B cell (primary cell): Measurements from ENCODE around the gene PALM. TPM values are rescaled to one million over a fixed set of nuclear protein-coding genes. Genes with fewer than 3 reads are reported as not detected.

ENCODE experiments used
- ATAC-seq: fragments of 200-7000 bp; cut with Tn5 transposase; one replicate; pipeline ENCODE4 v1.10.0; 2021; ENCODE audit warnings: low read depth, mild to moderate bottlenecking, moderate number of reproducible peaks, moderate library complexity
- CTCF ChIA-PET: fragments of 350-600 bp; sonication (Branson Sonifier 250); formaldehyde crosslinking; loops from one replicate; lab custom pipeline; 2021; ENCODE audit warnings: antibody characterized with exemption, inconsistent platforms; lab: Charles Lee
- POLR2A ChIA-PET: fragments of 350-600 bp; sonication (Branson Sonifier 250); formaldehyde crosslinking; loops from one replicate; lab custom pipeline; 2021; ENCODE audit warnings: antibody characterized with exemption; lab: Charles Lee
- DNase-seq: peaks from one replicate; pipeline ENCODE4 v3.0.0; 2013
- H2AFZ ChIP-seq: 2 replicates; pipeline ENCODE4 v1.6.1; 2012; ENCODE audit warnings: mild to moderate bottlenecking, low read depth, low read length; ENCODE audit not compliant: insufficient read depth, poor library complexity, severe bottlenecking
- H3K27ac ChIP-seq, 2 donors: 1 replicate in 1 of 2; 2 replicates in 1 of 2; pipeline ENCODE4 v1.5.1; 2012 to 2013; ENCODE audit warnings: low read length in 2 of 2, mild to moderate bottlenecking in 2 of 2, moderate library complexity in 1 of 2
- H3K27me3 ChIP-seq, 4 experiments: fragments of 200-600 bp in 1 of 4; sonication (generic) in 1 of 4; replicated peaks in 1 of 4; 1 replicate in 2 of 4; 2 replicates in 2 of 4; pipeline versions ENCODE4 v1.6.1 to v1.7.0; 2013 to 2016; ENCODE audit warnings: low read length in 3 of 4, mild to moderate bottlenecking in 2 of 4, mixed read lengths in 1 of 4, moderate library complexity in 1 of 4; ENCODE audit not compliant: insufficient read depth in 4 of 4, control insufficient read depth in 3 of 4; ENCODE audit errors: control extremely low read depth in 1 of 4
- H3K36me3 ChIP-seq, 2 experiments: replicated peaks in 1 of 2; 1 replicate in 1 of 2; 2 replicates in 1 of 2; pipeline versions ENCODE4 v1.6.1 to v1.7.1; 2013; ENCODE audit warnings: low read length in 1 of 2; ENCODE audit not compliant: insufficient read depth in 2 of 2, control insufficient read depth in 1 of 2; ENCODE audit errors: control extremely low read depth in 1 of 2, extremely low read depth in 1 of 2
- H3K4me1 ChIP-seq, 2 donors: fragments of 200-600 bp in 1 of 2; sonication (generic) in 1 of 2; 1 replicate in 1 of 2; 2 replicates in 1 of 2; pipeline versions ENCODE4 v1.5.1 to v1.6.1; 2013 to 2017; ENCODE audit warnings: low read length in 2 of 2; ENCODE audit not compliant: control insufficient read depth in 2 of 2, insufficient read depth in 2 of 2
- H3K4me2 ChIP-seq: replicated peaks from 2 replicates; pipeline ENCODE3; 2012; ENCODE audit warnings: mild to moderate bottlenecking, low read depth, low read length; ENCODE audit not compliant: poor library complexity, severe bottlenecking
- H3K4me3 ChIP-seq, 5 experiments: fragments of 200-600 bp in 1 of 5; sonication (generic) in 1 of 5; 1 replicate in 3 of 5; 2 replicates in 2 of 5; pipeline versions ENCODE4 v1.5.1 to v1.7.0; 2011 to 2016; ENCODE audit warnings: low read length in 4 of 5, mild to moderate bottlenecking in 4 of 5, low read depth in 2 of 5, control low read depth in 1 of 5, moderate library complexity in 1 of 5; ENCODE audit not compliant: insufficient read depth in 1 of 5; ENCODE audit errors: control extremely low read depth in 1 of 5, extremely low read depth in 1 of 5
- H3K79me2 ChIP-seq: fragments of 200-600 bp; sonication (generic); one replicate; pipeline ENCODE4 v1.6.0; 2016; ENCODE audit warnings: low read length; ENCODE audit not compliant: control insufficient read depth, insufficient read depth
- H3K9ac ChIP-seq: fragments of 200-600 bp; sonication (generic); 2 replicates; pipeline ENCODE4 v1.6.1; 2017; ENCODE audit warnings: mild to moderate bottlenecking, low read length, moderate library complexity
- H3K9me3 ChIP-seq, 3 donors: one replicate each; pipeline versions ENCODE4 v1.6.1 to v1.7.1; 2013; ENCODE audit warnings: low read length in 2 of 3; ENCODE audit not compliant: control insufficient read depth in 2 of 3, insufficient read depth in 1 of 3; ENCODE audit errors: control extremely low read depth in 1 of 3
- H4K20me1 ChIP-seq: 2 replicates; pipeline ENCODE4 v1.6.0; 2012; ENCODE audit warnings: mild to moderate bottlenecking, low read length; ENCODE audit not compliant: insufficient read depth, control insufficient read depth, poor library complexity, severe bottlenecking
- H3K27ac Mint-ChIP-seq: one replicate; pipeline ENCODE4 v1.8.0; 2021; ENCODE audit warnings: mixed read lengths
- H3K27me3 Mint-ChIP-seq: one replicate; pipeline ENCODE4 v1.8.0; 2021; ENCODE audit warnings: mixed read lengths
- H3K4me1 Mint-ChIP-seq: one replicate; pipeline ENCODE4 v1.8.0; 2021; ENCODE audit warnings: mixed read lengths
- H3K4me3 Mint-ChIP-seq: one replicate; pipeline ENCODE4 v1.8.0; 2021; ENCODE audit warnings: mixed read lengths
- H3K9me3 Mint-ChIP-seq: one replicate; pipeline ENCODE4 v1.8.0; 2022; ENCODE audit warnings: mixed read lengths; ENCODE audit not compliant: insufficient read depth
- CTCF ChIP-seq: fragments of 200-600 bp; IDR thresholded peaks from one replicate; pipeline ENCODE4 v1.8.0; 2022; ENCODE audit warnings: antibody characterized with exemption, mild to moderate bottlenecking
- EZH2 ChIP-seq: IDR thresholded peaks from 2 replicates; pipeline ENCODE4 v1.6.1; 2012; ENCODE audit warnings: borderline replicate concordance, low read depth, mild to moderate bottlenecking, moderate library complexity, low read length; ENCODE audit not compliant: insufficient read depth, poor library complexity, severe bottlenecking
- WGBS: methylation state at CpG from one replicate; pipeline ENCODE4 v1.1.5; 2013; ENCODE audit warnings: missing lambda C conversion rate; ENCODE audit not compliant: insufficient coverage; 5-methylcytosine and 5-hydroxymethylcytosine counted together
- intact Hi-C: fragments of 100-400 bp; cut with micrococcal nuclease; formaldehyde crosslinking; loops from one replicate; pipeline ENCODE4 v1.10.0; 2022
- polyA plus RNA-seq: library from polyadenylated mRNA; depleted of rRNA; stranded (reverse); fragments of >200 nt; gene quantifications from 2 replicates; pipeline ENCODE4 v1.2.3, GENCODE V29; 2012
- total RNA-seq, 2 donors: library from RNA; stranded (reverse); fragments of 120-200 nt in 1 of 2; gene quantifications; 1 replicate in 1 of 2; 2 replicates in 1 of 2; pipeline versions ENCODE4 v1.2.3 to v1.2.4, GENCODE V29; 2013 to 2022

The PALM gene
- total and polyA plus RNA-seq, 2 donors (not counting 1 experiment from before 2014, with no cell fraction given): 0.15 TPM; not detected in 1

GRCh38 chr19:660793-661426 lies 47.8 kb upstream of the PALM start:
- H4K20me1 ChIP-seq: peaks cover 68% of the 10 kb centered on the region
- Mint-ChIP-seq H3K4me1 (peaks cover 60% of the 10 kb centered on the region), H3K4me3 (peak overlapping the region; percentile 96), H3K9me3 (no peaks in the 10 kb centered on the region), H3K27ac (peak overlapping the region; percentile 98), H3K27me3 (no peaks in the 10 kb centered on the region)
- WGBS: 30% methylated on average over 20 of the region's 20 CpGs
- H3K4me2 ChIP-seq: peak overlapping the region; percentile 96
- peaks cover 77% of the 10 kb centered on the region for H3K79me2 ChIP-seq
- DNase-seq (no peak), ATAC-seq (no peak)
- H3K27ac ChIP-seq: peak overlapping the region; percentile 87 to 97
- peak overlapping the region; percentile 65 to 94 (median 82) for H3K4me3 ChIP-seq
- CTCF ChIA-PET: interaction anchor here (0.7 to 1.6 kb wide), 4 partner anchors 13 to 154 kb away, joined by 3 to 6 read pairs (median 4); no protein-coding TSS in a partner anchor
- H3K9me3 ChIP-seq: peaks cover 0 to 4% (median 0%) of the 10 kb centered on the region in 3 donors
- H3K9ac ChIP-seq: peak overlapping the region; percentile 79
- H2AFZ ChIP-seq: no peak overlapping the region
- H3K36me3 ChIP-seq: peaks cover 0 to 27% of the 10 kb centered on the region in 2 experiments
- POLR2A ChIA-PET: interaction anchor here (0.5 to 2.3 kb wide), 2 partner anchors 12 to 371 kb away, joined by 4 to 6 read pairs; no protein-coding TSS in a partner anchor
- no peaks in the 10 kb centered on the region for H3K27me3 ChIP-seq
- intact Hi-C loops: loop anchor here (2.0 to 10.0 kb wide), 2 partner anchors 14 to 264 kb away; partner anchors contain the start of gene ARID3A
- peaks cover 33 to 69% of the 10 kb centered on the region in 2 donors for H3K4me1 ChIP-seq
- no peak for TF ChIP-seq CTCF
- no peak for TF ChIP-seq EZH2
